PC-3 (cell line): ENCODE results near the gene RAI14.

Source experiments
- EZH2 ChIP-seq: fragments of 300-600 bp; sonication (generic); IDR thresholded peaks from one replicate; pipeline ENCODE4 v1.6.1; 2017; ENCODE audit warnings: antibody characterized with exemption, mild to moderate bottlenecking, low read length; ENCODE audit not compliant: unreplicated experiment
- EZH2phosphoT487 ChIP-seq: fragments of 300-600 bp; sonication (generic); IDR thresholded peaks from 2 replicates; pipeline ENCODE4 v1.6.1; 2018; ENCODE audit warnings: mild to moderate bottlenecking, antibody characterized with exemption, low read length, borderline replicate concordance
- TF ChIP-seq, protein P1 (sequence below): fragments of 300-600 bp; sonication (generic); conservative IDR thresholded peaks from 2 replicates; pipeline ENCODE4 v1.5.1; 2017; ENCODE audit warnings: antibody characterized with exemption, low read depth, mild to moderate bottlenecking, low read length

DNA sequence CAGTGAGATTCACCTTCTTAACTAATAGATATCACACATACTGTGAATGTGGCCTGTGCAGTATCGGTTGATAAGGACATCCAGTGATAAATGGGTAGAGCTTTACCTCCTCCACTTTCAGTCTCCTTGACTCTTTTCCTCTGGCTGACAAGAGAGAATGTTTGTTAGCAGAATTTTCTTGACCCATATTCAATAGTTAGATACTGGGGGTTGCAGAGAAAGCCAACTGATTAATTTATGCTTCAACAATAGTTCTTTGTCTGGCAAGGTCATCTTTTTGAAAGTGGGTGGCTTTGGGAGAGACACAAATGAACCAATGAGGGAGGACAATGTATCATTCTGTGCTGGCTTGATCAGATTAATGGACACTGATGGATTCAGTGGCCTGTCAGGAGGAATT lies 213.1 kb downstream of the RAI14 start:
- TF ChIP-seq, protein P1, sequence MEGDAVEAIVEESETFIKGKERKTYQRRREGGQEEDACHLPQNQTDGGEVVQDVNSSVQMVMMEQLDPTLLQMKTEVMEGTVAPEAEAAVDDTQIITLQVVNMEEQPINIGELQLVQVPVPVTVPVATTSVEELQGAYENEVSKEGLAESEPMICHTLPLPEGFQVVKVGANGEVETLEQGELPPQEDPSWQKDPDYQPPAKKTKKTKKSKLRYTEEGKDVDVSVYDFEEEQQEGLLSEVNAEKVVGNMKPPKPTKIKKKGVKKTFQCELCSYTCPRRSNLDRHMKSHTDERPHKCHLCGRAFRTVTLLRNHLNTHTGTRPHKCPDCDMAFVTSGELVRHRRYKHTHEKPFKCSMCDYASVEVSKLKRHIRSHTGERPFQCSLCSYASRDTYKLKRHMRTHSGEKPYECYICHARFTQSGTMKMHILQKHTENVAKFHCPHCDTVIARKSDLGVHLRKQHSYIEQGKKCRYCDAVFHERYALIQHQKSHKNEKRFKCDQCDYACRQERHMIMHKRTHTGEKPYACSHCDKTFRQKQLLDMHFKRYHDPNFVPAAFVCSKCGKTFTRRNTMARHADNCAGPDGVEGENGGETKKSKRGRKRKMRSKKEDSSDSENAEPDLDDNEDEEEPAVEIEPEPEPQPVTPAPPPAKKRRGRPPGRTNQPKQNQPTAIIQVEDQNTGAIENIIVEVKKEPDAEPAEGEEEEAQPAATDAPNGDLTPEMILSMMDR = no peak
- TF ChIP-seq EZH2 (no peak), EZH2phosphoT487 (no peak)
